Glutamatergic neuron (in vitro differentiated cells): ENCODE data around the gene MPG. TPM values are rescaled to one million over a fixed set of nuclear protein-coding genes. Genes with fewer than 3 reads are reported as not detected.

Source experiments
- DNase-seq: peaks from one replicate; pipeline ENCODE4 v3.0.0; 2022
- H3K27ac Mint-ChIP-seq: one replicate; pipeline ENCODE4 v1.8.0; 2020; ENCODE audit warnings: mild to moderate bottlenecking, mixed read lengths, inconsistent platforms; ENCODE audit not compliant: unreplicated experiment
- H3K27me3 Mint-ChIP-seq: one replicate; pipeline ENCODE4 v1.8.0; 2020; ENCODE audit warnings: mild to moderate bottlenecking, moderate library complexity, mixed read lengths, inconsistent platforms; ENCODE audit not compliant: unreplicated experiment
- H3K36me3 Mint-ChIP-seq: one replicate; pipeline ENCODE4 v1.8.0; 2020; ENCODE audit warnings: mild to moderate bottlenecking, mixed read lengths, inconsistent platforms; ENCODE audit not compliant: unreplicated experiment
- H3K4me1 Mint-ChIP-seq: one replicate; pipeline ENCODE4 v1.8.0; 2020; ENCODE audit warnings: mild to moderate bottlenecking, low read depth, mixed read lengths, inconsistent platforms; ENCODE audit not compliant: unreplicated experiment
- H3K4me3 Mint-ChIP-seq: one replicate; pipeline ENCODE4 v1.8.0; 2020; ENCODE audit warnings: mild to moderate bottlenecking, mixed read lengths, inconsistent platforms; ENCODE audit not compliant: unreplicated experiment
- H3K9me3 Mint-ChIP-seq: one replicate; pipeline ENCODE4 v1.8.0; 2020; ENCODE audit warnings: mild to moderate bottlenecking, moderate library complexity, mixed read lengths, inconsistent platforms; ENCODE audit not compliant: unreplicated experiment
- total RNA-seq: library from RNA; stranded (reverse); fragmentation: NEBNext Ultra II Directional; extraction: Animal tissue kit (Norgen Biotek cat#: 25700); gene quantifications from one replicate; pipeline ENCODE4 v1.2.1, GENCODE V29; 2021; ENCODE audit not compliant: unreplicated experiment
- TF ChIP-seq, protein P1 (sequence below): fragments of 200-600 bp; sonication (generic); IDR thresholded peaks from one replicate; pipeline ENCODE4 v1.5.0; 2021; ENCODE audit not compliant: partially characterized antibody, unreplicated experiment

MPG gene
- total RNA-seq, 1 donor from 2014 or later, result 24.7 TPM

DNA sequence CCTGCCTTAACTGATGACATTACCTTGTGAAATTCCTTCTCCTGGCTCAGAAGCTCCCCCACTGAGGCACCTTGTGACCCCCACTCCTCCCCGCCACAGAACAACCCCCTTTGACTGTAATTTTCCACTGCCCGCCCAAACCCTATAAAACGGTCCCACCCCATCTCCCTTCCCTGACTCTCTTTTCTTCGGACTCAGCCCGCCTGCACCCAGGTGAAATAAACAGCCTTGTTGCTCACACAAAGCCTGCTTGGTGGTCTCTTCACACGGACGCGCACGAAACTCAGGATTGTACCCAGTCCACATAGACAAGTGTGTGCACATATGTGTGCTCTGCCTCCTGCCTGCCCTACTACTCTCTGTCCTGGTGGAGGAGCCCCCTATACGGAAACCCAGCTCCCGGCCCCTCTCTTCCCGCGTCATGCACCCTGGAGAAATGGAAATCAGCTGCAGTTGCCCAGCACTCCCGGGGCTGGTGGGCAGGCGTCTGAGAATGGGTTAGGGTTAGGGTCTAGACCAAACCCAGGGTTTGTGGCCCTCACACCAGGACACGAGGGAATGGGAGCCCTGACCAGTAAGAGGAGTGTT, 3.2 kb upstream of the MPG start:
- Mint-ChIP-seq H3K4me3 (no peak overlapping the region), H3K27me3 (peaks cover 7% of the 10 kb centered on the region), H3K36me3 (no peaks in the 10 kb centered on the region), H3K27ac (peak overlapping the region; percentile 43), H3K4me1 (peaks cover 9% of the 10 kb centered on the region), H3K9me3 (no peaks in the 10 kb centered on the region)
- TF ChIP-seq, protein P1, sequence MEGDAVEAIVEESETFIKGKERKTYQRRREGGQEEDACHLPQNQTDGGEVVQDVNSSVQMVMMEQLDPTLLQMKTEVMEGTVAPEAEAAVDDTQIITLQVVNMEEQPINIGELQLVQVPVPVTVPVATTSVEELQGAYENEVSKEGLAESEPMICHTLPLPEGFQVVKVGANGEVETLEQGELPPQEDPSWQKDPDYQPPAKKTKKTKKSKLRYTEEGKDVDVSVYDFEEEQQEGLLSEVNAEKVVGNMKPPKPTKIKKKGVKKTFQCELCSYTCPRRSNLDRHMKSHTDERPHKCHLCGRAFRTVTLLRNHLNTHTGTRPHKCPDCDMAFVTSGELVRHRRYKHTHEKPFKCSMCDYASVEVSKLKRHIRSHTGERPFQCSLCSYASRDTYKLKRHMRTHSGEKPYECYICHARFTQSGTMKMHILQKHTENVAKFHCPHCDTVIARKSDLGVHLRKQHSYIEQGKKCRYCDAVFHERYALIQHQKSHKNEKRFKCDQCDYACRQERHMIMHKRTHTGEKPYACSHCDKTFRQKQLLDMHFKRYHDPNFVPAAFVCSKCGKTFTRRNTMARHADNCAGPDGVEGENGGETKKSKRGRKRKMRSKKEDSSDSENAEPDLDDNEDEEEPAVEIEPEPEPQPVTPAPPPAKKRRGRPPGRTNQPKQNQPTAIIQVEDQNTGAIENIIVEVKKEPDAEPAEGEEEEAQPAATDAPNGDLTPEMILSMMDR, result no peak
- DNase-seq, result no peak

DNA sequence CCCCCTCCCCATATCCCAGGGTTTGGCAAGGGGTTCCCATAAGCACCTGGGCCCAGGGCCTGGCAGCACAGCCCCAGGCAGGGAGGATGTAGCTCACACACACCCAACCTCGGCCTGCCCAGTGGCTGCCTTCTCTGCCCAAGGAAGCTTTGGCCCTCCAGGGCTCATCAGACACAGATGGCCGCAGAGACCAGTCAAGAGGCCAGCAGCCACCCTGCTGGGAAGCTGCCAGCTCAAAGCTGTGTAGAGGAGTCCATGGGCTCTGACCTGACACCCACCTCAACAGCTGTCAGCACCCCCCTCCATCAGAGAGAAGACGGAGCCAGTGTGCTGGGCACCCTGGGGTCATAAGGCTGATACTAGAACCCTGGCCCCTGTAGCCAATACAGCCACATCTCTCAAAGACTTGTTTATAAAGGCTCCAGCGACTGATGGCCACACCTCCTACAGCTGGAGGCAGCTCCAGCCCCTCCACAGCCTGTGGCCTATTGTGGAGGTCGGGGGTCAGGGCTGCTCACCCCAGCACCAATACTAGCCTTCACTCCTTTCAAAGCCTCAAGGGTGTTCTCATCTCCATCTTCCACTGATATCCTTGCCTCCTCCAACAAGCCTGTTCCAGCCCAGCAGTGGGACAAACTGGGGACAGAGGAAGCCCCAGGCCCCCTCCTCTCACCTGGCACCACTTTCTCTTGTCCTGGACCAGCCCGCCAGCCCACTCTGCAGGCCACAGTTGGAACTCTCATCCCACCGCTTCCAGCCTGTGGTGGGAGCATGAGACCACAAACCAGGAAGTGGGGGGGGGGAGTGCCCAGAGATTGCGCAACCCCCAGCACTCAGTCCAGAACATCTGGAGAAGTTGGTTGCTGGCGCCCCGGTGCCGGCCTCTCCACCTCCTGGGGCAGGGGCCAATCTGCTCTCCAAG, 2.2 kb upstream of the MPG start:
- no peak for DNase-seq
- Mint-ChIP-seq H3K36me3 (no peaks in the 10 kb centered on the region), H3K9me3 (no peaks in the 10 kb centered on the region), H3K4me3 (no peak overlapping the region), H3K27me3 (peaks cover 7% of the 10 kb centered on the region), H3K27ac (no peak overlapping the region), H3K4me1 (peaks cover 9% of the 10 kb centered on the region)
- TF ChIP-seq, protein P1, result no peak

DNA sequence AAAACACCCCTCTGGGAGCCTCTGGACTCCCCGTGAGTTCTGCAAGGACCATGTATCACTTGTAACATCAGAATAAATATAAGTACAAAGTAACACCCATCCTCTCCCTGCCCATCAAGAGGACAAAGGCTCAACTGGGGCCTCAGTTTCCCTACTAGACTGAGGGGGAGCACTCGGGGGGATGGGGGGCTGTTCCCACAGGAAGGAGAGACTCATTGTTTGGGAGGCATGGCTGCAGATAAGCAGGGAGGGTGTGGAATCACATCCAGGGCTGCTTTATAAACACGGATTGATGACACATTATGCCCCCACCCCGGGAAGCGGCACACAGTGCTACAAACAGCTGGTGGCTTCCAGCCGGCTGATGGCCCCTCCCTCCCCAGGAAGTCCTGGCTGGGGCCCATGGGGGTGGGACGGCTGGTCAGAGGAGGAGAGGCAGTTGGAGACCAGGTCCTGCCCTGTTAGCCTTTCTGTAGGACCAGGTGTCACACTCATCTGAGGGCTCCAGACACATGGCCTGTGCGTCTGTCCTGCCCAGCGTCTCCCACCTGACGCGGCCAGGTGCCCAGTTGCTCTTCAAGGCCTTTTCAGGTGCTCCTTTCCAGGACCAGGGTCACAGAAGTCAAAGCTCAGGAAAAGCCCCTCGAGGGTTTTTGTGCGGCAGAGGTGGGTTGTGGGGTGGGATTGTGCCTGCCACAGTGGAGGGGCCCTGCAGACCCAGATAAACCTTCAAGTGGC, 1.3 kb upstream of the MPG start:
- Mint-ChIP-seq H3K4me1 (peaks cover 5% of the 10 kb centered on the region), H3K9me3 (no peaks in the 10 kb centered on the region), H3K27me3 (peaks cover 5% of the 10 kb centered on the region), H3K36me3 (no peaks in the 10 kb centered on the region), H3K27ac (no peak overlapping the region), H3K4me3 (no peak overlapping the region)
- TF ChIP-seq, protein P1, result no peak
- no peak for DNase-seq

DNA sequence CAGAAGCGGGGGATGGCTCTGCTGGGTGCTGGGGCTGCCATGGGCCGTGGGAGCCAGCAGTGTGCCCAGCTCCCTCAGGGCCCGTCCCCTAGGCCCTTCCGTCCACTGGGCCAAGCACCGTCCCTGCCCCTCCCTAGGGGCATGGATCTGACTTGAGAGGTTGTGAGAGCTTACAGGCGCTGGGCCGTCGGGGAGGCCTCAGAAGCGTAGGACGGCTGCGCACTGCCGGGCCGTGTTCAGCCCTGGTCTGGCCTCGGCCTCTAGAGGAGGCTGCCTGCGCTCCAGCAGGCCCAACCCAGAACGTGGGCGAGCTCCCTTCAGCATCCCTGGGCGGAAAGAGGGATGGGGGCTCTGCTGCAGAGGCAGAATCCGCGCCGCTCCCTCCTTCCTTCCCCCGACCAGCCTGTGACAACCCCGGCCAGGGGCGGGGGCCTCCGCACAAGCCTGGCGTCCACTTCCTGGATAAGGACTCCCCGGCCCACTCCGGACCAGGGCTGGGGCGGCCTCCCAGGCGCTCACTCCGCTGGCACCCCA, 685 bp upstream of the MPG start:
- H3K27ac Mint-ChIP-seq, result no peak overlapping the region
- H3K9me3 Mint-ChIP-seq, result no peaks in the 10 kb centered on the region
- peaks cover 5% of the 10 kb centered on the region for H3K4me1 Mint-ChIP-seq
- TF ChIP-seq, protein P1, result no peak
- peak overlapping the region; percentile 61 for H3K4me3 Mint-ChIP-seq
- H3K36me3 Mint-ChIP-seq, result no peaks in the 10 kb centered on the region
- DNase-seq, result peak; percentile 65
- H3K27me3 Mint-ChIP-seq, result peaks cover 5% of the 10 kb centered on the region
